ENCODE data around the gene MYH16.

MYH16 gene

GRCh38 chr7:99339595-99339994 lies 67.0 kb downstream of the MYH16 start:
- no peak for TF ChIP-seq ZFP30 (CRISPR knock-in tag; IDR thresholded peaks at IDR 0.05)
- no peak for TF ChIP-seq TOX (CRISPR knock-in tag; IDR thresholded peaks at IDR 0.05; ENCODE audit: borderline replicate concordance)
- no peak for TF ChIP-seq OSR1 (CRISPR knock-in tag; IDR thresholded peaks at IDR 0.05)
- no peak for TF ChIP-seq ZC3H10 (CRISPR knock-in tag; IDR thresholded peaks at IDR 0.05)
- TF ChIP-seq ZFP3 (CRISPR knock-in tag; IDR thresholded peaks at IDR 0.05), result no peak
- TF ChIP-seq ZNF565 (CRISPR knock-in tag; conservative IDR thresholded peaks at IDR 0.05; ENCODE audit: low read depth), result no peak
- TF ChIP-seq GLIS3 (CRISPR knock-in tag; IDR thresholded peaks at IDR 0.05), result no peak
- TF ChIP-seq ARNTL (CRISPR knock-in tag; IDR thresholded peaks at IDR 0.05; ENCODE audit: borderline replicate concordance, low read depth), result no peak
- no peak for TF ChIP-seq RARB (CRISPR knock-in tag; IDR thresholded peaks at IDR 0.05)
- TF ChIP-seq CSDC2 (CRISPR knock-in tag; IDR thresholded peaks at IDR 0.05), result no peak
- no peak for TF ChIP-seq PATZ1 (CRISPR knock-in tag; IDR thresholded peaks at IDR 0.05; ENCODE audit: borderline replicate concordance)
- ATAC-seq, result no peak

- TF ChIP-seq PATZ1 (CRISPR knock-in tag; IDR thresholded peaks at IDR 0.05; ENCODE audit: borderline replicate concordance), result no peak
- no peak for TF ChIP-seq SNAI2 (CRISPR knock-in tag; IDR thresholded peaks at IDR 0.05)
- no peak for TF ChIP-seq ZFP3 (CRISPR knock-in tag; IDR thresholded peaks at IDR 0.05)
- no peak for TF ChIP-seq RARB (CRISPR knock-in tag; IDR thresholded peaks at IDR 0.05)
- TF ChIP-seq ARNTL (CRISPR knock-in tag; IDR thresholded peaks at IDR 0.05; ENCODE audit: borderline replicate concordance, low read depth), result no peak
- TF ChIP-seq ZNF70 (CRISPR knock-in tag; IDR thresholded peaks at IDR 0.05), result no peak
- TF ChIP-seq PPARA (CRISPR knock-in tag; IDR thresholded peaks at IDR 0.05; ENCODE audit: borderline replicate concordance), result no peak
- no peak for TF ChIP-seq TCF4 (CRISPR knock-in tag; IDR thresholded peaks at IDR 0.05; ENCODE audit: borderline replicate concordance)
- no peak for TF ChIP-seq CSRNP3 (CRISPR knock-in tag; IDR thresholded peaks at IDR 0.05)
- TF ChIP-seq BACH2 (CRISPR knock-in tag; IDR thresholded peaks at IDR 0.05; ENCODE audit: borderline replicate concordance), result no peak
- TF ChIP-seq ISL1 (CRISPR knock-in tag; IDR thresholded peaks at IDR 0.05), result no peak
- no peak for TF ChIP-seq OSR1 (CRISPR knock-in tag; IDR thresholded peaks at IDR 0.05)
- TF ChIP-seq TOX (CRISPR knock-in tag; IDR thresholded peaks at IDR 0.05; ENCODE audit: borderline replicate concordance), result no peak
- no peak for TF ChIP-seq TSHZ2 (CRISPR knock-in tag; IDR thresholded peaks at IDR 0.05)
- TF ChIP-seq ESRRG (CRISPR knock-in tag; IDR thresholded peaks at IDR 0.05), result no peak
- TF ChIP-seq POU6F1 (CRISPR knock-in tag; IDR thresholded peaks at IDR 0.05; ENCODE audit: borderline replicate concordance, low read depth), result no peak
- no peak for TF ChIP-seq ZFP30 (CRISPR knock-in tag; IDR thresholded peaks at IDR 0.05)
- no peak; the same call in 2 of the 3 replicates for ATAC-seq
Measured at GRCh38 chr7:99340659-99341058, 68.0 kb downstream of the MYH16 start.

Measured in SK-N-SH treated with all-trans-retinoic acid at 6 μM for 48 hours (cell line).